Stomach (tissue), 9 donors: ENCODE measurements around the gene FAM184B. TPM values are rescaled to one million over a fixed set of nuclear protein-coding genes. Genes with fewer than 3 reads are reported as not detected.

Experiments used
- DNase-seq, 2 donors: peaks; one replicate each; pipeline versions ENCODE4 v3.0.0 to v3.0.0-alpha.2; 2013 to 2019
- H3K27ac ChIP-seq, 5 donors: fragments of 200-600 bp in 4 of 5; sonication (generic) in 4 of 5; one replicate each; pipeline ENCODE4 v1.5.1; 2013 to 2019; ENCODE audit warnings: mild to moderate bottlenecking in 1 of 5, moderate library complexity in 1 of 5
- H3K27me3 ChIP-seq, 3 donors: fragments of 200-600 bp; sonication (generic); one replicate each; pipeline ENCODE4 v1.5.1; 2017 to 2019; ENCODE audit warnings: mixed run types in 1 of 3
- H3K36me3 ChIP-seq, 4 donors: fragments of 200-600 bp; sonication (generic); 1 replicate in 3 of 4; 2 replicates in 1 of 4; pipeline ENCODE4 v1.5.1; 2016 to 2019
- H3K4me1 ChIP-seq, 4 donors: fragments of 200-600 bp; sonication (generic); one replicate each; pipeline ENCODE4 v1.5.1; 2016 to 2019
- H3K4me3 ChIP-seq, 4 donors: fragments of 200-600 bp; sonication (generic) in 3 of 4; one replicate each; pipeline ENCODE4 v1.5.1; 2016 to 2019; ENCODE audit warnings: mild to moderate bottlenecking in 1 of 4
- H3K9me3 ChIP-seq, 4 donors: fragments of 200-600 bp; sonication (generic); one replicate each; pipeline ENCODE4 v1.5.1; 2016 to 2019
- EP300 ChIP-seq: sonication (generic); formaldehyde crosslinking; IDR thresholded peaks from one replicate; pipeline ENCODE4 v1.6.1; 2017; ENCODE audit warnings: antibody characterized with exemption
- POLR2A ChIP-seq, 4 donors: fragments of 450-650 bp; IDR thresholded peaks; one replicate each; pipeline ENCODE4 v1.6.1; 2016; ENCODE audit warnings: antibody characterized with exemption in 4 of 4, control low read depth in 2 of 4, mild to moderate bottlenecking in 1 of 4, moderate library complexity in 1 of 4
- POLR2AphosphoS5 ChIP-seq, 3 donors: sonication (generic); formaldehyde crosslinking; IDR thresholded peaks; one replicate each; pipeline ENCODE4 v1.6.1; 2016; ENCODE audit warnings: antibody characterized with exemption in 3 of 3
- WGBS, 5 donors: extraction: QIAGEN DNeasy Blood & Tissue Kit in 3 of 5; methylation state at CpG; one replicate each; pipeline versions ENCODE4 v1.1.5 to v1.1.7; 2013 to 2018; 5-methylcytosine and 5-hydroxymethylcytosine counted together
- intact Hi-C: fragments of 100-400 bp; cut with DNase I; formaldehyde crosslinking; loops from one replicate; pipeline ENCODE4 v1.15.1; 2023; ENCODE audit warnings: low total_unique reads
- polyA plus RNA-seq, 3 donors: library from polyadenylated mRNA; stranded (reverse); fragments of 200-250 nt; gene quantifications; one replicate each; pipeline ENCODE4 v1.2.3, GENCODE V29; 2013
- total RNA-seq, 5 donors: library from RNA; depleted of rRNA; stranded (reverse); fragments of >200 nt; gene quantifications; one replicate each; pipeline versions ENCODE4 v1.1.0 to v1.2.3, GENCODE V29; 2014 to 2016
- TF ChIP-seq, protein P1 (sequence below), 7 experiments: fragments of 450-650 bp in 4 of 7; fragments of 200-600 bp in 3 of 7; sonication (generic) in 3 of 7; IDR thresholded peaks; one replicate each; pipeline ENCODE4 v1.5.1; 2016 to 2019; ENCODE audit warnings: antibody characterized with exemption in 7 of 7, control low read depth in 2 of 7, mild to moderate bottlenecking in 1 of 7
- donor health status: healthy with polysubstance abuse.
- donor health status: Bipolar disorder and iron deficiency.
- donor health status: healthy.

FAM184B gene
- total and polyA plus RNA-seq, 8 donors, result 0.08 to 0.18 TPM; not detected in 6

DNA sequence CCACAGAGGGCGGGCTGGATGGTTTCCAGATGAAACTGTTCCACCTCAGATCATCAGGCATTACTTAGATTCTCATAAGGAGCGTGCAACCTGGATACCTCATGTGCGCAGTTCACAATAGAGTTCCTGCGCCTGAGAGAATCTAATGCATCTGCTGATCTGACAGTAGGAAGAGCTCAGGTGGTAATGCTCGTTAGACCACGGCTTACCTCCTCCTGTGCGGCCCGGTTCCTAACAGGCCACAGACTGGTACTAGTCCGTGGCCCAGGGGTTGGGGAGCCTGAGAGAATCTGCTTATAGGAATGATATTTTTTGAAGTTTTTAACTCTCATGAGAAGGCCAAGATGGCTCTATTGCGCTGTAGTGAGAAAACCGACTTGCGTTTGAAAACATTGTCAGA, 34.7 kb upstream of the FAM184B start:
- intact Hi-C loops, result no loop called here
- Histone ChIP-seq H3K27ac (no peak overlapping the region), H3K27me3 (no peaks in the 10 kb centered on the region), H3K36me3 (no peaks in the 10 kb centered on the region), H3K4me1 (peaks cover 3 to 18% (median 5%) of the 10 kb centered on the region in 4 donors), H3K4me3 (no peak overlapping the region), H3K9me3 (no peaks in the 10 kb centered on the region)
- WGBS, 5 donors, result 90 to 96% (median 92%) methylated on average over 12 of the region's 12 CpGs
- DNase-seq, result no peak
- TF ChIP-seq, protein P1, sequence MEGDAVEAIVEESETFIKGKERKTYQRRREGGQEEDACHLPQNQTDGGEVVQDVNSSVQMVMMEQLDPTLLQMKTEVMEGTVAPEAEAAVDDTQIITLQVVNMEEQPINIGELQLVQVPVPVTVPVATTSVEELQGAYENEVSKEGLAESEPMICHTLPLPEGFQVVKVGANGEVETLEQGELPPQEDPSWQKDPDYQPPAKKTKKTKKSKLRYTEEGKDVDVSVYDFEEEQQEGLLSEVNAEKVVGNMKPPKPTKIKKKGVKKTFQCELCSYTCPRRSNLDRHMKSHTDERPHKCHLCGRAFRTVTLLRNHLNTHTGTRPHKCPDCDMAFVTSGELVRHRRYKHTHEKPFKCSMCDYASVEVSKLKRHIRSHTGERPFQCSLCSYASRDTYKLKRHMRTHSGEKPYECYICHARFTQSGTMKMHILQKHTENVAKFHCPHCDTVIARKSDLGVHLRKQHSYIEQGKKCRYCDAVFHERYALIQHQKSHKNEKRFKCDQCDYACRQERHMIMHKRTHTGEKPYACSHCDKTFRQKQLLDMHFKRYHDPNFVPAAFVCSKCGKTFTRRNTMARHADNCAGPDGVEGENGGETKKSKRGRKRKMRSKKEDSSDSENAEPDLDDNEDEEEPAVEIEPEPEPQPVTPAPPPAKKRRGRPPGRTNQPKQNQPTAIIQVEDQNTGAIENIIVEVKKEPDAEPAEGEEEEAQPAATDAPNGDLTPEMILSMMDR (IDR thresholded peaks at IDR 0.05), result no peak
- TF ChIP-seq POLR2A (IDR thresholded peaks at IDR 0.05), result no peak
- no peak for TF ChIP-seq EP300
- TF ChIP-seq POLR2AphosphoS5 (IDR thresholded peaks at IDR 0.05), result no peak

DNA sequence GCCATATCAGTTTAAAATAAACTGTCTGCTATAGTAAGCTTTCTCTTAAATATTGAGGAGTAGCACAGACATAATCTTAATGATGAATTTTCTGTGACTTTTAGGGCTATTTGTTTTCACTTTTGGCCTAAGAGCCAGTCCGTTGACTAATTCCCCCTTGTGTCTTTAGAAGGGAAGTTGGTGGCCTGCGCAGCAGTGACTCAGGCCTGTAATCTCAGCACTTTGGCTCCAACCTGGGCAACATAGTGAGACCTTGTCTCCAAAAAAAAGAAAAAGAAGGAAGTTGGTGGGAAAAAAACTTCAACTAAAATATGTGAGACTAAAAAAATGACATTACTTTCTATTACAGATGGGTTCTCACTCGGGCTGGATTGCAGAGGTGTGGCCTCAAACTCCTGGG, 32.7 kb upstream of the FAM184B start:
- Histone ChIP-seq H3K9me3 (no peaks in the 10 kb centered on the region), H3K36me3 (no peaks in the 10 kb centered on the region), H3K4me1 (peaks cover 10 to 29% (median 16%) of the 10 kb centered on the region in 4 donors), H3K27ac (no peak overlapping the region), H3K4me3 (no peak overlapping the region), H3K27me3 (no peaks in the 10 kb centered on the region)
- intact Hi-C loops, result no loop called here
- DNase-seq, result no peak
- TF ChIP-seq POLR2AphosphoS5 (IDR thresholded peaks at IDR 0.05) (no peak), EP300 (no peak), POLR2A (IDR thresholded peaks at IDR 0.05) (no peak)
- TF ChIP-seq, protein P1 (IDR thresholded peaks at IDR 0.05), result no peak
- WGBS, 5 donors, result 71 to 92% (median 85%) methylated on average over 3 of the region's 3 CpGs

DNA sequence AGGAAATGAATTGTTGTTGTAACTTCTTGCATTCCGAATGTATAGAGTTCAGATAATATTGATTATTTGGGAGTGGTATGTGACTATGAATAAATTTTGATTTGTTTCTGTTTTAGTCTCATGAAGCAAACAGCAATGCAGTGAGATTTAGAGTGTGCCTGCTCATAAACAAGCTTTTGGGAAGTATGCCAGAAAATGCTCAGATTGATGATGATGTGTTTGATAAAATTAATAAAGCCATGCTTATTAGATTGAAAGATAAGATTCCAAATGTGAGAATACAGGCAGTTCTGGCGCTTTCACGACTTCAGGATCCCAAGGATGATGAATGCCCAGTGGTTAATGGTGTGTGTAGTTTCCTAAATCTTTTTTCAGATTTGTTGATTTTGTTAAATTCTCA, 31.4 kb upstream of the FAM184B start:
- DNase-seq, result no peak
- intact Hi-C loops, result no loop called here

DNA sequence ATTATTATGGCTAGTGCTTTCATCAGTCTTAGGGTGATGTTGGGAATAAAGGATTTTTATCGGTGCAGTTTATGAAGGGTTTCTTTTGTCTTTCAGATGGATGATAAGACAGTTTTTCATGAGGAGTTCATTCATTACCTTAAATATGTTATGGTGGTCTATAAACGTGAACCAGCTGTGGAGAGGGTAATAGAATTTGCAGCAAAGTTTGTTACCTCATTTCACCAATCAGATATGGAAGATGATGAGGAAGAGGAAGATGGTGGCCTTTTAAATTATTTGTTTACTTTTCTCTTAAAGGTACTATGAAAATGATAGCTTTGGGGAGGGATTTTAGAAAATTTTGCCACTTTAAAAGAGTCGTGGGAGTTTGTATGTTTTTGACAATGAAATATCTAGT, 30.7 kb upstream of the FAM184B start:
- 8 to 16% (median 13%) methylated on average over 3 of the region's 3 CpGs for WGBS, 5 donors
- TF ChIP-seq POLR2A (IDR thresholded peaks at IDR 0.05) (no peak), EP300 (no peak), POLR2AphosphoS5 (IDR thresholded peaks at IDR 0.05) (no peak)
- intact Hi-C loops, result no loop called here
- no peaks in the 10 kb centered on the region for H3K9me3 ChIP-seq
- H3K4me1 ChIP-seq, result peaks cover 28 to 49% (median 33%) of the 10 kb centered on the region in 4 donors
- H3K4me3 ChIP-seq, result peak overlapping the region in 1 of 4 donors; percentile 68
- H3K36me3 ChIP-seq, result no peaks in the 10 kb centered on the region
- no peak for DNase-seq
- no peak overlapping the region for H3K27ac ChIP-seq
- no peaks in the 10 kb centered on the region for H3K27me3 ChIP-seq

More for the DNA sequence above, 31.4 kb upstream of the FAM184B start:
- no peaks in the 10 kb centered on the region for H3K9me3 ChIP-seq
- 66 to 71% (median 68%) methylated on average over 3 of the region's 3 CpGs for WGBS, 5 donors
- no peak overlapping the region for H3K27ac ChIP-seq
- H3K4me3 ChIP-seq, result no peak overlapping the region
- peaks cover 23 to 42% (median 27%) of the 10 kb centered on the region in 4 donors for H3K4me1 ChIP-seq
- TF ChIP-seq POLR2AphosphoS5 (IDR thresholded peaks at IDR 0.05), result no peak
- TF ChIP-seq, protein P1 (IDR thresholded peaks at IDR 0.05), result no peak
- TF ChIP-seq EP300, result no peak
- no peak for TF ChIP-seq POLR2A (IDR thresholded peaks at IDR 0.05)
- H3K36me3 ChIP-seq, result no peaks in the 10 kb centered on the region
- H3K27me3 ChIP-seq, result no peaks in the 10 kb centered on the region

DNA sequence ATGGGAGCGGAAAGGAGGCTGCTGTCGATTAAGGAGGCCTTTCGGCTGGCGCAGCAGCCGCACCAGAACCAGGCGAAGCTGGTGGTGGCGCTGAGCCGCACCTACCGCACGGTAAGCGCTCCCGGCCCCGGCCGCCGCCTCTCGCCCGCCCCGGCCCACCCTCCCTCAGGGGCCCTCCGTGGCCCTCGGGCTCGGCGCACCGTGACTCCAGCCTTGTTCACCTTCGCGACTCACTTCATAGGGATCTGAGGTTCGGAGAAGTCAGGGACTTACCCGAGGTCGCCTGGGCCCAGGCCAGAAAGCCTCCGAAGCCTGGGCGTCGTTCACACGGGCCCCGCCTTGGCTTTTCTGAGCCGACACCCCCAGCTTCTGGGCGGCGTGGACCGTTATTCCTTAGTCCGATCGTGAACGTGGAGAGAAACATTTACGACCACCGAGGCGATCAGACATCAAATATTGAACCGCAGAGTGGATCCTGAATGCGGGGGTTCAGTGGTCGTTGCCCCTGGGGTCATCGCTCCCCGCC, 29.7 kb upstream of the FAM184B start:
- Histone ChIP-seq H3K27me3 (no peaks in the 10 kb centered on the region), H3K36me3 (no peaks in the 10 kb centered on the region), H3K4me3 (peak overlapping the region; percentile 68 to 88 (median 77)), H3K9me3 (no peaks in the 10 kb centered on the region), H3K27ac (peak overlapping the region in 4 of 5 donors; percentile 96 to 98 (median 97)), H3K4me1 (peaks cover 33 to 59% (median 40%) of the 10 kb centered on the region in 4 donors)
- DNase-seq, result no peak
- WGBS, 5 donors, result 0 to 2% (median 0%) methylated on average over 20 to 48 of the region's 48 CpGs
- intact Hi-C loops, result no loop called here
- TF ChIP-seq, protein P1 (IDR thresholded peaks at IDR 0.05), result no peak
- no peak for TF ChIP-seq EP300
- no peak for TF ChIP-seq POLR2A (IDR thresholded peaks at IDR 0.05)
- TF ChIP-seq POLR2AphosphoS5 (IDR thresholded peaks at IDR 0.05), result no peak
